ENCODE measurements around the gene CCDC15.

CCDC15 gene

GRCh38 chr11:125069008-125069407, 115.0 kb downstream of the CCDC15 start:
- no peak for DNase-seq

GRCh38 chr11:125069796-125070195, 115.8 kb downstream of the CCDC15 start:
- DNase-seq, result no peak

- DNase-seq, result no peak
These were observed 116.8 kb downstream of the CCDC15 start for GRCh38 chr11:125070699-125071254.

- no peak for DNase-seq
These were observed 117.4 kb downstream of the CCDC15 start for GRCh38 chr11:125071435-125071834.

- DNase-seq, result no peak
These were observed 117.8 kb downstream of the CCDC15 start for GRCh38 chr11:125071846-125072217.

- no peak for DNase-seq
These were observed 118.4 kb downstream of the CCDC15 start for GRCh38 chr11:125072218-125072960.

GRCh38 chr11:125072961-125073590, 119.1 kb downstream of the CCDC15 start:
- DNase-seq, result no peak

GRCh38 chr11:125073616-125074483, 119.8 kb downstream of the CCDC15 start:
- no peak for DNase-seq

- no peak for DNase-seq
These were observed 120.7 kb downstream of the CCDC15 start for GRCh38 chr11:125074511-125075241.

GRCh38 chr11:125075242-125075625, 121.2 kb downstream of the CCDC15 start:
- no peak for DNase-seq

- no peak for DNase-seq
These were observed 121.9 kb downstream of the CCDC15 start for GRCh38 chr11:125075900-125076317.

GRCh38 chr11:125076378-125076945, 122.5 kb downstream of the CCDC15 start:
- DNase-seq, result no peak

- no peak for DNase-seq
These were observed 124.0 kb downstream of the CCDC15 start for GRCh38 chr11:125078016-125078415.

- DNase-seq, result no peak
These were observed 124.6 kb downstream of the CCDC15 start for GRCh38 chr11:125078516-125079140.

GRCh38 chr11:125079151-125079877, 125.3 kb downstream of the CCDC15 start:
- DNase-seq, result no peak

- no peak for DNase-seq
These were observed 126.0 kb downstream of the CCDC15 start for GRCh38 chr11:125079878-125080530.

- DNase-seq, result no peak
These were observed 126.5 kb downstream of the CCDC15 start for GRCh38 chr11:125080531-125080911.

- DNase-seq, result no peak
These were observed 127.2 kb downstream of the CCDC15 start for GRCh38 chr11:125081098-125081798.

- no peak for DNase-seq
These were observed 128.0 kb downstream of the CCDC15 start for GRCh38 chr11:125082040-125082439.

Data from central memory CD4-positive, alpha-beta T cell (primary cell).